ENCODE measurements around the gene DCDC2C.

DNA sequence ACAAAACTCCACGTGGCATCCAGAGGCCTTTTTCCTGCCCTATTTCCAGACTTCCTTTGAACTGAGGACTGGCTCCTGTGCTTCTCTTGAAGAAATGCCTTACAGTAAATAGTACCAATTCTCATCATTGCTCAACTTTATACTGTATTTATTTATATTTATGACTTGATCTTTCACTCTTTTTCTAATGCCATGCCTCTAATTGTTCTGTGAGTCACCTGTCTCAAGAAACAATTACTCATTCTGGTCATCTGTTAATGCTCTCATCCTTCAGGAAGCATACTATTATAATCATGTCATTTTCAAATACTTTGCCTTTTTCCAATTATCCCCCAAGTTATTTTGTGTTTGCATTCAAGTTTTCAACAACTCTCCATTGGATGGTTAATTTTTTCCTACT lies 85.9 kb downstream of the DCDC2C start:
- TF ChIP-seq CTCF (IDR thresholded peaks at IDR 0.05; ENCODE audit: extremely low read depth in 1 of 2, insufficient read depth in 1 of 2, low read depth in 1 of 2, low read length in 2 of 2) = no peak
- no peak for TF ChIP-seq POLR2A (IDR thresholded peaks at IDR 0.05; ENCODE audit: low read depth, low read length)
- TF ChIP-seq MAX (IDR thresholded peaks at IDR 0.05; ENCODE audit: insufficient read depth, insufficient read length) = no peak
- no peak for TF ChIP-seq EZH2 (IDR thresholded peaks at IDR 0.05; ENCODE audit: borderline replicate concordance, low read depth, low read length, severe bottlenecking)
